Effector memory CD4-positive, alpha-beta T cell (primary cell): ENCODE measurements around the gene NEU2.
"Not testable (repeated sequence)": the region's sequence is repeated elsewhere in the genome, so short reads cannot be mapped to it uniquely, and the experiment has no call there.

Source experiments
- DNase-seq, 3 donors: peaks; one replicate each; pipeline ENCODE4 v3.0.0-alpha.2; 2020
- H3K27ac ChIP-seq: 2 replicates; pipeline ENCODE4 v1.7.0; 2013; ENCODE audit warnings: mild to moderate bottlenecking, low read length, moderate library complexity; ENCODE audit not compliant: insufficient read depth, poor library complexity, severe bottlenecking
- H3K27me3 ChIP-seq: replicated peaks from 2 replicates; pipeline ENCODE4 v1.7.0; 2013; ENCODE audit warnings: mild to moderate bottlenecking, low read length; ENCODE audit not compliant: insufficient read depth, control insufficient read depth, poor library complexity, severe bottlenecking
- H3K36me3 ChIP-seq: 2 replicates; pipeline ENCODE4 v1.7.0; 2013; ENCODE audit warnings: mild to moderate bottlenecking, low read length, moderate library complexity; ENCODE audit not compliant: control insufficient read depth, insufficient read depth
- H3K4me1 ChIP-seq: 2 replicates; pipeline ENCODE4 v1.7.0; 2013; ENCODE audit warnings: low read length, mild to moderate bottlenecking; ENCODE audit not compliant: control insufficient read depth, insufficient read depth, poor library complexity, severe bottlenecking
- H3K4me3 ChIP-seq: 2 replicates; pipeline ENCODE4 v1.7.0; 2013; ENCODE audit warnings: low read length, low read depth, mild to moderate bottlenecking; ENCODE audit not compliant: insufficient read depth, poor library complexity, severe bottlenecking
- H3K9me3 ChIP-seq: 2 replicates; pipeline ENCODE4 v1.7.0; 2013; ENCODE audit warnings: mild to moderate bottlenecking, low read length, moderate library complexity; ENCODE audit not compliant: control insufficient read depth

NEU2 gene

DNA sequence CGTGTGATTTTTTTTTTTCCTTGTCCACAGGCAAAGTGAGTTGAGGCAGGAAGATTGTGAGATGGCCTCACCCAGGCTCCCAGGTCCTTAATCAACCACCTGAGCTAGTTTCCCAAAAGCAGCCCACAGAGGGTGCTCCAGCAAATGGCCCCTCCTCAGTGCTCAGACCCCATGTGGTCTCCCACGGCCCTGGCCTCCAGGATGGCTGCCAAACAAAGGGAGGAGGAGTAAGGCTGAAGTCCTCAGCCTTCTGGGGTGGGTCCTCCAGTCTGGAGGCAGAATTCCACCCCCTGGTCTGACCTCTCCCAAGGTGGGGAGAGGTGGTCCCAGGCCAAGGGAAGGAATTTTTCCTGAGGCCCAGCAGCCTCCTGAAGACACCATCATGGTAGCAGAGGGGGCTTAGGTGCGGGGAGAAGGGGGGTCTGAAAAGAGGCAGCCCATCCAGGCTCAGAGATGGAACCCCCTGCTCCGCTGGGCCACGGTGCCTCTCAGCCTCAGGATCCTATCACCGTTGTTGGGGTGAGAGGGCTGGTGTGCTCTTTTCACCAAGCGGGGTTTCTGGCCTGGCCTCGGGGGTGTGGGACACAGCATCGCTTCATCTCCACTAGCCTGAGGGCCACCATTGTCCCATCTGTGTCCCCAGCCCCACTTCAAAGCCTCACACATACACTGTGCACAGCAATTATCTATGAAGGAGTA is 21.8 kb upstream of the NEU2 start:
- no peak for DNase-seq
- Histone ChIP-seq H3K27me3 (no peaks in the 10 kb centered on the region), H3K4me1 (no peaks in the 10 kb centered on the region), H3K9me3 (no peaks in the 10 kb centered on the region), H3K36me3 (no peaks in the 10 kb centered on the region), H3K27ac (no peak overlapping the region), H3K4me3 (no peak overlapping the region)

DNA sequence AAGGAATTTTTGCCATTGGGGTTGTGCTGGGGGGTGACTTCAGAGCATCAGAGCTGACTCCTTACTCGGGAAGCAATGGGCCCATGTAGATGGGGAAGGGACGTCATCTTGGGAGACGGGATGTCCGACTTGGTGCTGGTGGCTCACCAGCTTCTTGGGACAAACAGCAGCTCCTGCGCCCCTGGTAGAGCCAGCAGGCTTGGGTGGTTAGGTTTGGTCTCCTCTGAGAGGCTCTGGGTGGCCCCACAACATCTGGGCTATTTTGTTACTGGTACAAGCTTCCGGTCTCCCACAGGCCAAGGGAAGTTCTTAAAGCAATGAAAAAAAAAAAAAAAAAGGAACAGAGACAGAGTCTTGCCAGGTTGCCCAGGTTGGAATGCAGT is 21.2 kb upstream of the NEU2 start:
- Histone ChIP-seq H3K4me3 (no peak overlapping the region), H3K9me3 (no peaks in the 10 kb centered on the region), H3K36me3 (no peaks in the 10 kb centered on the region), H3K27me3 (no peaks in the 10 kb centered on the region), H3K27ac (no peak overlapping the region), H3K4me1 (no peaks in the 10 kb centered on the region)
- no peak for DNase-seq

DNA sequence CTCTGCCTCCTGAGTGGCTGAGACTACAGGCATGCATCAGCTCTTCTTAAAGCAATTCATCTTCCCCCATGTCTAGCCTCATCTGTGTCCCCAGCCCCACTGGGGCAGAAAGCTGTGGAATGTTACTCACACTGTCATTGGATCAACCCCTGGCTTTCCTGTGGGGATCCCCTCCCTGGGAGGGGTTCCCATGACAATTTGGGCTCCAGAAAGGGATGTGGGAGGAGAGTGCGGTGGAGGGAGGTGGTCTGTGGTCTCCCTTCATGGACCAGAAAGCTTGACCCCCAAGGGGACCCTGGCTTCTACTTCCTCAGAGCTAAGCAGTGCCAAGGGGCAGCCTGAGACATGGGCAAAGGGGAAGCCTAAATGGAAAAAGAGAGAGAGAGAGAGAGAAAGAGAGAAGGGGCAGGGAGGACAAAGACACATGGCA is 20.8 kb upstream of the NEU2 start:
- H3K9me3 ChIP-seq: no peaks in the 10 kb centered on the region
- H3K36me3 ChIP-seq: no peaks in the 10 kb centered on the region
- DNase-seq: no peak
- H3K4me3 ChIP-seq: no peak overlapping the region
- no peaks in the 10 kb centered on the region for H3K27me3 ChIP-seq
- no peak overlapping the region for H3K27ac ChIP-seq
- H3K4me1 ChIP-seq: no peaks in the 10 kb centered on the region

DNA sequence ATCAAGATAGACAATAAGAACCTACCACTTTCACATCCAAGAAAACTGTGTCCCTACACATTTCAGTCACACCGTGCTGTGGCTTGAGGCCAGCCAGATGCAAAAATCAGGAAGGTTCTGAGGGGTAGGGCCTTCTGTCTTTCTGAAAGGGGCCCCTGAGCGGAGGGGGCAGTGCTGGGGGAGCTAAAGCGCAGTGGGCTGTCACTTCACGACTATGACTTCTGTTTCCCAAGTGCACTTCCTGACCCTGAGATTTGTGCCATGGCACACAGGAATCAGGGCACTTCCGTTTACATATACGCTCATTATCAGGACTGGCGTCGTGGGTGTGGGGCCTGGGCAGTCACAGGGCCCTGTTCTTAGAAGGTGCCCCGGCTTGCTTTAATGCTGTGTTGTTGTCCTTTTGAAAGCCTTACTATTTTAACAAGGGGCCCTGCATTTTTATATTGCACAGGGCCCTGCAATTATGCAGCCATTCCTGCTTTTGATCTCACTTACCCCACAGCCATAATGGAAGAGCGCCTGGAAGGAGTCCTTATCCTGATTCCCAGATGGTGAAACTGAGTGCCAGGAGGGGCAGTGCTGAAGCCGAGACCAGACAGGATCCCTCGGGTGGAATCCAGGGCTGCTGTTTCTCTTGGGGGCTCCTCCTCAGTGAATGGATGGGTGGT is 20.0 kb upstream of the NEU2 start:
- DNase-seq: no peak
- H3K9me3 ChIP-seq: no peaks in the 10 kb centered on the region
- H3K27me3 ChIP-seq: no peaks in the 10 kb centered on the region
- no peak overlapping the region for H3K4me3 ChIP-seq
- no peak overlapping the region for H3K27ac ChIP-seq
- H3K36me3 ChIP-seq: no peaks in the 10 kb centered on the region
- H3K4me1 ChIP-seq: no peaks in the 10 kb centered on the region

DNA sequence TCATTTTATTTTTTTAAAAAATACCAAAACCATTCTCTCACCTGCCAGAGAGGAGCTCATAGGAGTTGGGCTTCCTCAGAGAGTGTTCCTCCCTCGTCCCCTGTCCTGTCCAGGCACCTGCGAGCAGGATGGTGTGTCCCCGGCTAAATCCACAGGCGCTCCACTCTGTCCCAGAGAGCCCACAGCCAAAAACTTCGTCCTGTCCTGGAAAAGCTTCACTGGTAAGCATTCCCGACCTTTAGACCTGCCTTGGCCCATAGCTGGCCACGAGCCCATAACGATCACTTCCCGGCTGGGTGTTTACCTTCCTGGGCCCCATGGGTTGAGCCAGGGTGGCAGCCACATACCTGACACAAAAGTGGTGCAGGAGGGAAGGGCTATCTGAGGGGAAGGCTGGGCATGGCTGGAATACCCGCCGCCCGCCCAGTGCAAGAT is 19.4 kb upstream of the NEU2 start, which contains the start of gene NGEF:
Gene NGEF (minus strand): TSS at position 230 of the 435 bp plus-strand sequence. CDS start 38,366 bp downstream, outside the sequence.
- DNase-seq: no peak
- no peaks in the 10 kb centered on the region for H3K9me3 ChIP-seq
- no peak within 1 kb of the TSS for H3K27ac ChIP-seq
- H3K4me1 ChIP-seq: no peaks in the 10 kb centered on the region
- H3K36me3 ChIP-seq: no peaks in the 10 kb centered on the region
- no peak within 1 kb of the TSS for H3K4me3 ChIP-seq
- no peaks in the 10 kb centered on the region for H3K27me3 ChIP-seq

DNA sequence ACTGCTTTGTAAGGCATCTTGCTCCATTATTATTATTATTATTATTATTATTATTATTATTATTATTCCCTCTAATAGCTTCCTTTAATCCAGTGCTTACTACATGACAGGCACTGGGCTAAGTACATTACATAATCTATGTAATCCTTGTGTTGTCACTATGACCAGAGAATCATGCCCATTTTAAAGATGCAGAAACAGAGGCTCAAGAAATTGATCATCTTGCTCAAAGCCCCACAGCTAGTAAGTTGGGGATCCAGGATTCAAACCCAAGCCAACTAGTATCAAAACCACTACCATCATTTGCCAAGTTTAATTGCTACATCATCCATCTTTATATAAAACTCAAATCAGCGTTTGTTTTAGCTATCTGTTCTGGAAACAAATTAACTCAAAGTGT is 18.8 kb upstream of the NEU2 start:
- H3K27me3 ChIP-seq: no peaks in the 10 kb centered on the region
- no peaks in the 10 kb centered on the region for H3K4me1 ChIP-seq
- no peak overlapping the region for H3K27ac ChIP-seq
- H3K9me3 ChIP-seq: no peaks in the 10 kb centered on the region
- no peak for DNase-seq
- H3K4me3 ChIP-seq: no peak overlapping the region
- no peaks in the 10 kb centered on the region for H3K36me3 ChIP-seq

DNA sequence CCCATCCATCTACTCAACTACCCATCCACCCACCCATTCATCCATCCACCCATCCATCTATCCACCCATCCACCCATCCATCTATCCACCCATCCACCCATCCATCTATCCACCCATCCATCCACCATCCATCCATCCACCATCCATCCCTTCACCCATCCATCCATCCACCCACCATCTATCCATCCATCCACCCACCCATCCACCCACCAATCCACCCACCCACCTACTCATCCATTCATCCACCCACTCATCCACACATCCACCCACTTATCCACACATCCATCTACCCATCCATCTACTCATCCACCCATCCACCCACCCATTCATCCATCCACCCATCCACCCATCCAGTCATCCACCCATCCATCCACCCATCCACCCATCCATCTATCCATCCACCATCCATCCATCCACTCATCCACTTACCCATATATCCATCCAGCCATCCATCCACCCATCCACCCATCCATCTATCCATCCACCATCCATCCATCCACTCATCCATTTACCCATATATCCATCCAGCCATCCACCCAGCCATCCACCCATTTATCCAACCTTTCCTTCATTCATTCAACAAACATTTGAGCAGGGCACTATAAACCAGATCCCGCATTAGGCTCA is 17.3 kb upstream of the NEU2 start:
- Histone ChIP-seq H3K27ac (no peak overlapping the region), H3K36me3 (no peaks in the 10 kb centered on the region), H3K4me1 (no peaks in the 10 kb centered on the region), H3K27me3 (no peaks in the 10 kb centered on the region), H3K9me3 (no peaks in the 10 kb centered on the region), H3K4me3 (no peak overlapping the region)
- no peak for DNase-seq

DNA sequence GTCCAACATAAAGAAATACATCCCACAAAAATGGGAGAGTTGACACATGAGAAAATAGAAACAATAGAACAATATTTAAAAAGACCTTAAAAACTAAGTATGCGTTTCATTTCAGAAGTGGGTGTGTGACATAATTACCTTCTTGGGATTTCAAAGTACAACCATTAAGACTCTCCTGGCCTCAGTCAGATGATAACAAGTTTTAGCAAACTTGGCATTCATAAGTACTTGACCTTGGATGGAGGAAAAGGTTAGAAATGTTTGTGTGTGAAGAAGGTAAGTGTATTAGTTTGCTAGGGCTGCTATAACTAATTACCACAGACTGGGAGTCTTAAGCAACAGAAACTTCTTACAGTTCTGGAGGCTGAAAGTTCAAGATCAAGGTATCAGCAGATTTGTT is 14.5 kb upstream of the NEU2 start:
- Histone ChIP-seq H3K27ac (no peak overlapping the region), H3K4me1 (no peaks in the 10 kb centered on the region), H3K9me3 (no peaks in the 10 kb centered on the region), H3K4me3 (no peak overlapping the region), H3K36me3 (no peaks in the 10 kb centered on the region), H3K27me3 (no peaks in the 10 kb centered on the region)
- no peak for DNase-seq

DNA sequence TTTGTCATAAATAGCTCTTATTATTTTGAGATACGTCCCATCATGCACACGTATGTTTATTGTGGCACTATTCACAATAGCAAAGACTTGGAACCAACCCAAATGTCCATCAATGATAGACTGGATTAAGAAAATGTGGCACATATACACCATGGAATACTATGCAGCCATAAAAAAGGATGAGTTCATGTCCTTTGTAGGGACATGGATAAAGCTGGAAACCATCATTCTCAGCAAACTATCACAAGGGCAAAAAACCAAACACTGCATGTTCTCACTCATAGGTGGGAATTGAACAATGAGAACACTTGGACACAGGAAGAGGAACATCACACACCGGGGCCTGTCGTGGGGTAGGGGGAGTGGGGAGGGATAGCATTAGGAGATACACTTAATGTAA is 12.9 kb upstream of the NEU2 start:
- H3K9me3 ChIP-seq, H3K4me1 ChIP-seq, H3K4me3 ChIP-seq, H3K27ac ChIP-seq, DNase-seq, H3K27me3 ChIP-seq, H3K36me3 ChIP-seq: not testable (repeated sequence)

DNA sequence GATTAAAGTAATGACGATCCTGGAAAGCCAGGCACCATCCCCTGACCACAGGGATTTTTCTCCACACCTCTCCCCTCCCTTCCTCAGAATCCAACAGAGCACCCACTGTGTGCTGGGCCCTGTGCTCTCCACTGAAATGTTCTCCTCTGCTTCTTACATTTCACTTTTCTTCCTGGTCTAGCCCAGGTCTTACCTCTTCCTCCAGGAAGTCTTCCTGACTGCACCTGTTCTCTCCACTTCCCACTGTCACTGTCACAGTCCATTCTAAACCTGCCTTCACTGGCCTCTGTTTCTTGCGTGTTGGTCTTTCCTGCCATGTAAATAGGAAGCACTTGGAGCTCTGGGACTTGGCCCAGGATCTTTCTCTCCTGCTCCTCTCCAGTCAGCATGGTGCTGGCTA is 12.0 kb upstream of the NEU2 start:
- no peak for DNase-seq
- Histone ChIP-seq H3K27me3 (no peaks in the 10 kb centered on the region), H3K4me3 (no peak overlapping the region), H3K27ac (no peak overlapping the region), H3K36me3 (no peaks in the 10 kb centered on the region), H3K4me1 (no peaks in the 10 kb centered on the region), H3K9me3 (no peaks in the 10 kb centered on the region)
